ENCODE measurements around the gene TMEM242.

The TMEM242 gene

DNA sequence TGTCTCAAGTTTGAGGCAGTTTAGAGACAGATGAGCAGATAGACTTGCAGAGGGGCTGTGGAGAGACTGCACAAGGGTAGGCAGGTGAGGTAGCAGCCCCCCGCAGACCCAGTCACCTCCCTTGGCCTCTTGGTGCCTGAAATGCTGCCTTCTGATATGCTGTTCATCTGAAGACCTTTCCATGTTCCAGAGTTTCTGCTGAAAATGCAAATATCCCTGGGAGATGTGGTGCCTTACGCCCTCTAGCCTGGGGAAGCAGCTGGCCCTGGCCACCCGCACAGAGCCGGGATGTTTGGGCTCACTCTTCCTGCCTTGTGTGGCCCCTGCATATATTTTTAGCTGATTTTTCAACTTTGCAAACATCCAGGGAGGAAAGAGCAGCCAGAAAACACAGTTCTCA, 51.4 kb downstream of the TMEM242 start (continued):
- TF ChIP-seq, protein P1, sequence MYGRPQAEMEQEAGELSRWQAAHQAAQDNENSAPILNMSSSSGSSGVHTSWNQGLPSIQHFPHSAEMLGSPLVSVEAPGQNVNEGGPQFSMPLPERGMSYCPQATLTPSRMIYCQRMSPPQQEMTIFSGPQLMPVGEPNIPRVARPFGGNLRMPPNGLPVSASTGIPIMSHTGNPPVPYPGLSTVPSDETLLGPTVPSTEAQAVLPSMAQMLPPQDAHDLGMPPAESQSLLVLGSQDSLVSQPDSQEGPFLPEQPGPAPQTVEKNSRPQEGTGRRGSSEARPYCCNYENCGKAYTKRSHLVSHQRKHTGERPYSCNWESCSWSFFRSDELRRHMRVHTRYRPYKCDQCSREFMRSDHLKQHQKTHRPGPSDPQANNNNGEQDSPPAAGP (tag by site-specific recombination; IDR thresholded peaks at IDR 0.05) = no peak

GRCh38 chr6:157271441-157271840, 51.9 kb downstream of the TMEM242 start:
- POLR2A ChIA-PET = no interaction called here
- H3K4me3 ChIP-seq (ENCODE audit: low read depth, low read length) = no peak overlapping the region
- H3K9me3 ChIP-seq (ENCODE audit: control insufficient read depth, insufficient read depth, low read depth, low read length) = no peaks in the 10 kb centered on the region
- H3K4me1 ChIP-seq (ENCODE audit: control insufficient read depth, insufficient read depth, low read length) = peaks cover 6% of the 10 kb centered on the region; the same call in 1 of the 2 replicates
- H3K27ac ChIP-seq (ENCODE audit: extremely low read depth, low read depth, low read length) = no peak overlapping the region
- CTCF ChIA-PET = interaction anchor here (0.6 to 0.8 kb wide), 2 partner anchors 43 to 298 kb away, joined by 3 read pairs; no protein-coding TSS in a partner anchor
- no peak for TF ChIP-seq ZNF433 (tag by site-specific recombination; IDR thresholded peaks at IDR 0.05; ENCODE audit: low read depth)
- no peak for TF ChIP-seq ZNF776 (tag by site-specific recombination; IDR thresholded peaks at IDR 0.05; ENCODE audit: borderline replicate concordance)
- TF ChIP-seq ZNF514 (tag by site-specific recombination; IDR thresholded peaks at IDR 0.05) = no peak
- TF ChIP-seq ZBTB49 (tag by site-specific recombination; IDR thresholded peaks at IDR 0.05; ENCODE audit: low read depth) = no peak
- TF ChIP-seq ZNF324 (tag by site-specific recombination; IDR thresholded peaks at IDR 0.05) = no peak
- no peak for TF ChIP-seq ZNF280D (tag by site-specific recombination; IDR thresholded peaks at IDR 0.05)
- TF ChIP-seq SALL2 (tag by site-specific recombination; IDR thresholded peaks at IDR 0.05; ENCODE audit: borderline replicate concordance) = no peak
- TF ChIP-seq ZBTB7A (tag by site-specific recombination; IDR thresholded peaks at IDR 0.05; ENCODE audit: low read depth) = no peak
- TF ChIP-seq ZNF701 (tag by site-specific recombination; IDR thresholded peaks at IDR 0.05) = no peak
- no peak for TF ChIP-seq ZNF530 (tag by site-specific recombination; IDR thresholded peaks at IDR 0.05; ENCODE audit: low read depth)
- TF ChIP-seq, protein P2, sequence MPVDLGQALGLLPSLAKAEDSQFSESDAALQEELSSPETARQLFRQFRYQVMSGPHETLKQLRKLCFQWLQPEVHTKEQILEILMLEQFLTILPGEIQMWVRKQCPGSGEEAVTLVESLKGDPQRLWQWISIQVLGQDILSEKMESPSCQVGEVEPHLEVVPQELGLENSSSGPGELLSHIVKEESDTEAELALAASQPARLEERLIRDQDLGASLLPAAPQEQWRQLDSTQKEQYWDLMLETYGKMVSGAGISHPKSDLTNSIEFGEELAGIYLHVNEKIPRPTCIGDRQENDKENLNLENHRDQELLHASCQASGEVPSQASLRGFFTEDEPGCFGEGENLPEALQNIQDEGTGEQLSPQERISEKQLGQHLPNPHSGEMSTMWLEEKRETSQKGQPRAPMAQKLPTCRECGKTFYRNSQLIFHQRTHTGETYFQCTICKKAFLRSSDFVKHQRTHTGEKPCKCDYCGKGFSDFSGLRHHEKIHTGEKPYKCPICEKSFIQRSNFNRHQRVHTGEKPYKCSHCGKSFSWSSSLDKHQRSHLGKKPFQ (tag by site-specific recombination; IDR thresholded peaks at IDR 0.05) = no peak
- TF ChIP-seq ZBTB21 (tag by site-specific recombination; IDR thresholded peaks at IDR 0.05) = no peak
- H3K36me3 ChIP-seq (ENCODE audit: control insufficient read depth in 2 of 2, insufficient read depth in 1 of 2, low read length in 2 of 2) = no peaks in the 10 kb centered on the region

GRCh38 chr6:157270916-157271315, 52.4 kb downstream of the TMEM242 start:
- peaks cover 6% of the 10 kb centered on the region; the same call in 1 of the 2 replicates for H3K4me1 ChIP-seq (ENCODE audit: control insufficient read depth, insufficient read depth, low read length)
- H3K9me3 ChIP-seq (ENCODE audit: control insufficient read depth, insufficient read depth, low read depth, low read length) = no peaks in the 10 kb centered on the region
- H3K4me3 ChIP-seq (ENCODE audit: low read depth, low read length) = no peak overlapping the region
- no peaks in the 10 kb centered on the region for H3K36me3 ChIP-seq (ENCODE audit: control insufficient read depth in 2 of 2, insufficient read depth in 1 of 2, low read length in 2 of 2)
- POLR2A ChIA-PET = no interaction called here
- H3K27ac ChIP-seq (ENCODE audit: extremely low read depth, low read depth, low read length) = no peak overlapping the region
- CTCF ChIA-PET = interaction anchor here (0.6 to 0.8 kb wide), 2 partner anchors 42 to 298 kb away, joined by 3 read pairs; no protein-coding TSS in a partner anchor
- TF ChIP-seq ZNF677 (tag by site-specific recombination; IDR thresholded peaks at IDR 0.05) = no peak
- no peak for TF ChIP-seq ZNF23 (tag by site-specific recombination; IDR thresholded peaks at IDR 0.05; ENCODE audit: borderline replicate concordance)
- TF ChIP-seq ZNF302 (tag by site-specific recombination; IDR thresholded peaks at IDR 0.05; ENCODE audit: low read depth) = no peak
- no peak for TF ChIP-seq ZNF239 (tag by site-specific recombination; IDR thresholded peaks at IDR 0.05)
- no peak for TF ChIP-seq AEBP2 (tag by site-specific recombination; IDR thresholded peaks at IDR 0.05; ENCODE audit: borderline replicate concordance)
- TF ChIP-seq ZNF48 (tag by site-specific recombination; IDR thresholded peaks at IDR 0.05) = no peak
- TF ChIP-seq ZNF529 (tag by site-specific recombination; IDR thresholded peaks at IDR 0.05; ENCODE audit: insufficient replicate concordance) = no peak
- no peak for TF ChIP-seq GLIS1 (tag by site-specific recombination; IDR thresholded peaks at IDR 0.05)
- no peak for TF ChIP-seq ZNF747 (tag by site-specific recombination; IDR thresholded peaks at IDR 0.05)
- TF ChIP-seq ZNF548 (tag by site-specific recombination; IDR thresholded peaks at IDR 0.05) = no peak
- TF ChIP-seq ZNF785 (tag by site-specific recombination; IDR thresholded peaks at IDR 0.05) = no peak
- TF ChIP-seq ZNF292 (tag by site-specific recombination; IDR thresholded peaks at IDR 0.05; ENCODE audit: borderline replicate concordance, low read depth) = no peak
